Choroid plexus epithelial cell (primary cell): Measurements from ENCODE around the gene EVA1A.
A peak's percentile ranks its signal among the peaks of the same experiment; 100 is the strongest.

ENCODE experiments used
- DNase-seq: peaks from one replicate; pipeline ENCODE4 v3.0.0-alpha.2; 2010; ENCODE audit warnings: low read depth
- H3K4me3 ChIP-seq: 2 replicates; pipeline ENCODE4 v1.5.1; 2011; ENCODE audit warnings: low read depth, mild to moderate bottlenecking, control low read depth, low read length, moderate library complexity
- CTCF ChIP-seq: conservative IDR thresholded peaks from 2 replicates; pipeline ENCODE4 v1.5.1; 2011; ENCODE audit warnings: low read depth, mild to moderate bottlenecking, control low read depth, inconsistent platforms, low read length, moderate library complexity

Gene EVA1A

GRCh38 chr2:75558136-75558535 is 2.6 kb downstream of the EVA1A start:
- no peak overlapping the region for H3K4me3 ChIP-seq
- DNase-seq, result no peak
- TF ChIP-seq CTCF, result no peak

GRCh38 chr2:75557474-75558133 is 3.1 kb downstream of the EVA1A start:
- no peak for DNase-seq
- no peak overlapping the region for H3K4me3 ChIP-seq
- no peak for TF ChIP-seq CTCF

GRCh38 chr2:75556679-75557366 is 3.9 kb downstream of the EVA1A start:
- no peak for TF ChIP-seq CTCF
- DNase-seq, result peak; percentile 19
- no peak overlapping the region for H3K4me3 ChIP-seq

GRCh38 chr2:75555701-75556100 is 5.0 kb downstream of the EVA1A start:
- DNase-seq, result no peak
- H3K4me3 ChIP-seq, result no peak overlapping the region
- no peak for TF ChIP-seq CTCF

GRCh38 chr2:75553935-75554531 is 6.7 kb downstream of the EVA1A start:
- DNase-seq, result no peak
- no peak overlapping the region for H3K4me3 ChIP-seq
- TF ChIP-seq CTCF, result no peak

- TF ChIP-seq CTCF, result no peak
- no peak overlapping the region for H3K4me3 ChIP-seq
- no peak for DNase-seq
Measured at GRCh38 chr2:75552222-75552621, 8.5 kb downstream of the EVA1A start.
